Measurements from ENCODE around the gene SGMS2. TPM values are rescaled to one million over a fixed set of nuclear protein-coding genes. Genes with fewer than 3 reads are reported as not detected.
A peak's percentile ranks its signal among the peaks of the same experiment; 100 is the strongest.
"Not testable (repeated sequence)": the region's sequence is repeated elsewhere in the genome, so short reads cannot be mapped to it uniquely, and the experiment has no call there.

SGMS2 gene
- total and polyA plus RNA-seq, 10 donors = 0.20 to 35.5 (median 4.9) TPM

DNA sequence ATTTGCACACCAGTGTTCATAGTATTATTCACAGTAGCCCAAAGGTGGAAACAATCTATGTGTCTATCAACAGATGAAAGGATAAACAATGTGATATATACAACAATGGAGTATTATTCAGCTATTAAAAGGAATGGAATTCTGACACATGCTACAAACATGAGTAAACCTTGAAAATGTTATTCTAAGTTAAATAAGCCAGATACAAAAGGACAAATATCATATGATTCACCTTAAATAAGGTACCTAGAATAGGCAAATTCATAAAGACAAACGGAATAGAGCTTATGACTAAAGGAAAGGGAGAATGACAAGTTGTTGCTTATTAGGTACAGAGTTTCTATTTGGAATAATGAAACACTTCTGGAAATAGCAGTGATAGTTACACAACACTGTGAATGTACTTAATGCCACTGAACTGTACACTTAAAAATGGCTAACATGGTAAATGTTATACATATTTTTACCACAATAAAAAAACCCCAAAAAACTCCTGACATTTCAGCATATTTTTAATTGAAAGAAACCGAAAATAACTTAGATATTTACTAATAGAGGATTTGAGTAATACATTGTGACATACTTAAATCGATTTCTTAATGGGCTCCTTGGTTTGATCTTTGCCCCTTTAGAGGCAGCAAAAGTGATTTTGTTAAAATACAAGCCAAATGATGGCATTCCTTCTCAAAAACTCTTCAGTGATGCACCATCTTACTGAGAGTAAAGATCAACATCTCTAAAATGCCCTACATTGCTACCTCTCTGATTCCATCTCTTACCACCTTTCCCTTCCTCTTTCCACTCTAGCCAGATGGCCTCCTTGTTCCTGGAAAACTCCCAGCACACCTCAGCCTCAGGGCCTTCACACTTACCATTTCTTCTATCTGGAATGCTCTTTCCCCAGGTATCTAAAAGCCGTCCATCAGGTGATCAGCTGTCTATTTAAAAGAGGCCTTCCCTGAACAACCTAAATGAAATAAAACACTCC lies 98.0 kb downstream of the SGMS2 start:
- H3K27ac ChIP-seq = no peak overlapping the region
- no peaks in the 10 kb centered on the region for H3K4me1 ChIP-seq
- H3K27me3 ChIP-seq (replicated peaks in 1 of 7) = no peaks in the 10 kb centered on the region
- H3K4me3 ChIP-seq = no peak overlapping the region
- TF ChIP-seq POLR2AphosphoS5 (IDR thresholded peaks at IDR 0.05) (no peak), POLR2A (IDR thresholded peaks at IDR 0.05) (no peak)
- TF ChIP-seq, protein P1, sequence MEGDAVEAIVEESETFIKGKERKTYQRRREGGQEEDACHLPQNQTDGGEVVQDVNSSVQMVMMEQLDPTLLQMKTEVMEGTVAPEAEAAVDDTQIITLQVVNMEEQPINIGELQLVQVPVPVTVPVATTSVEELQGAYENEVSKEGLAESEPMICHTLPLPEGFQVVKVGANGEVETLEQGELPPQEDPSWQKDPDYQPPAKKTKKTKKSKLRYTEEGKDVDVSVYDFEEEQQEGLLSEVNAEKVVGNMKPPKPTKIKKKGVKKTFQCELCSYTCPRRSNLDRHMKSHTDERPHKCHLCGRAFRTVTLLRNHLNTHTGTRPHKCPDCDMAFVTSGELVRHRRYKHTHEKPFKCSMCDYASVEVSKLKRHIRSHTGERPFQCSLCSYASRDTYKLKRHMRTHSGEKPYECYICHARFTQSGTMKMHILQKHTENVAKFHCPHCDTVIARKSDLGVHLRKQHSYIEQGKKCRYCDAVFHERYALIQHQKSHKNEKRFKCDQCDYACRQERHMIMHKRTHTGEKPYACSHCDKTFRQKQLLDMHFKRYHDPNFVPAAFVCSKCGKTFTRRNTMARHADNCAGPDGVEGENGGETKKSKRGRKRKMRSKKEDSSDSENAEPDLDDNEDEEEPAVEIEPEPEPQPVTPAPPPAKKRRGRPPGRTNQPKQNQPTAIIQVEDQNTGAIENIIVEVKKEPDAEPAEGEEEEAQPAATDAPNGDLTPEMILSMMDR (IDR thresholded peaks at IDR 0.05 in 8 of 11, conservative IDR thresholded peaks at IDR 0.05 in 3 of 11) = no peak
- no peaks in the 10 kb centered on the region for H3K36me3 ChIP-seq
- peaks cover 0 to 26% (median 19%) of the 10 kb centered on the region in 8 donors for H3K9me3 ChIP-seq
- DNase-seq = no peak
- WGBS, 5 donors = 75 to 89% (median 81%) methylated on average over 4 of the region's 4 CpGs
- intact Hi-C loops (cut with DNase I; ENCODE audit: low total_unique reads) = no loop called here

DNA sequence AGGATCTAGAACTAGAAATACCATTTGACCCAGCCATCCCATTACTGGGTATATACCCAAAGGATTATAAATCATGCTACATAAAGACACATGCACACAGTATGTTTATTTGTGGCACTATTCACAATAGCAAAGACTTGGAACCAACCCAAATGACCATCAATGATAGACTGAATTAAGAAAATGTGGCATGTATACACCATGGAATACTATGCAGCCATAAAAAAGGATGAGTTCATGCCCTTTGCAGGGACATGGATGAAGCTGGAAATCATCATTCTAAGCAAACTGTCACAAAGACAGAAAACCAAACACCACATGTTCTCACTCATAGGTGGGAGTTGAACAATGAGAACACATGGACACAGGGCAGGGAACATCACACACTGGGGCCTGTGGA lies 101.0 kb downstream of the SGMS2 start:
- H3K4me3 ChIP-seq; H3K4me1 ChIP-seq; DNase-seq; intact Hi-C loops (cut with DNase I; ENCODE audit: low total_unique reads); H3K36me3 ChIP-seq; H3K27ac ChIP-seq; H3K27me3 ChIP-seq (replicated peaks in 1 of 7); H3K9me3 ChIP-seq: not testable (repeated sequence)

DNA sequence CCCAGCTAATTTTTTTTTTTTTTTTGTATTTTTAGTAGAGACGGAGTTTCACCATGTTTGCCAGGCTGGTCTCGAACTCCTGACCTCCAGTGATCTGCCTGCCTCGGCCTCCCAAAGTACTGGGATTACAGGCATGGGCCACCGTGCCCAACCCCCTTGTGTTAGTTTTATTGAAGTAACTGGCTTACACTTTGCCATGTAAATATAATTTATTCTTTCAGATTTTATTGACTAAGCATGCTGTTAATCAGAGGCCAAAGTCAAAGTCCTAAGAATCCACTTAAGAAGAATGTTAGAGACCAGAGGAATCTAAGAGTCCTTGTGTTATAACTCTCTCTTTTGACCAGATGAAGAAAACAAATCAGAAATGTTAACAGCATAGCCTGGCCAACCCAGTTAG lies 102.1 kb downstream of the SGMS2 start:
- DNase-seq; H3K9me3 ChIP-seq; intact Hi-C loops (cut with DNase I; ENCODE audit: low total_unique reads); H3K36me3 ChIP-seq; H3K27ac ChIP-seq; H3K4me3 ChIP-seq; H3K27me3 ChIP-seq (replicated peaks in 1 of 7): not testable (repeated sequence)
- WGBS, 5 donors = 90 to 98% (median 92%) methylated on average over 4 of the region's 4 CpGs
- H3K4me1 ChIP-seq = peaks cover 0 to 15% (median 9%) of the 10 kb centered on the region in 6 donors

GRCh38 chr4:107930821-107931774 lies 106.4 kb downstream of the SGMS2 start, which contains the start of gene CYP2U1:
Gene CYP2U1, plus strand, starts transcription at chr4:107931549. Its CDS starts 95 bp downstream, at chr4:107931644.
- DNase-seq = peak; percentile 97
- intact Hi-C loops (cut with DNase I; ENCODE audit: low total_unique reads) = loop anchor here (5.0 kb wide), 1 partner anchor 61 kb away; no protein-coding TSS in a partner anchor
- H3K27ac ChIP-seq = peak within 1 kb of the TSS; percentile 69 to 88 (median 84)
- no peaks in the 10 kb centered on the region for H3K36me3 ChIP-seq
- H3K9me3 ChIP-seq = no peaks in the 10 kb centered on the region
- H3K27me3 ChIP-seq (replicated peaks in 1 of 7) = peaks cover 0 to 5% (median 0%) of the 10 kb centered on the region in 7 donors
- peak in 1 of 3 donors; percentile 55 for TF ChIP-seq POLR2A (IDR thresholded peaks at IDR 0.05)
- TF ChIP-seq, protein P1 (IDR thresholded peaks at IDR 0.05 in 8 of 11, conservative IDR thresholded peaks at IDR 0.05 in 3 of 11) = peak in 8 of 11 experiments; percentile 16 to 53 (median 29)
- peak; percentile 81 to 93 (median 86) for TF ChIP-seq POLR2AphosphoS5 (IDR thresholded peaks at IDR 0.05)
- 3 to 14% (median 4%) methylated on average over 33 to 78 of the region's 78 CpGs for WGBS, 5 donors
- peaks cover 7 to 37% (median 23%) of the 10 kb centered on the region in 6 donors for H3K4me1 ChIP-seq
- peak within 1 kb of the TSS; percentile 70 to 87 (median 81) for H3K4me3 ChIP-seq
